HPDE6-E6E7 (cell line): Measurements from ENCODE around the gene RRAD.

ENCODE experiments used
- DNase-seq: peaks from one replicate; pipeline ENCODE4 v3.0.0; 2011; ENCODE audit warnings: missing footprints; ENCODE audit errors: extremely low spot score

Gene RRAD

DNA sequence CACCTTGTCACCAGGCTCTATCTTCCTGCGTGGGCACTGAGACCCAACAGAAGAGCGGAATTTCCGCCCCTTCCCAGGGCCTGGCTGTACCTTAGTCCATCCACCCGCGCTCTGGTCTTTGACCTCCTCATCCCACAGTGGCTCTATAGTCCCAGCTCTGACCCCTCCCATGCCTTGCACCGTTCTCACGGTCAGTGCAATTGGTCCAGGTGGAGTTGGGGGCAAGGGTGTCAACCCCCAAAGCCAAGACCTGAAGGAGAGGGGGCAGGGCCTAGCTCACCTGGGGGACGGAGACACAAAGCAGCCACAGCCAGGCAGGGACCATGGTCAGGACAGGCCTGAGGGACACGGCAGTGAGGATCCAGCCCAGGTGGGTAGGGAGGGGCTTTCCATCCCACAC lies 7.6 kb downstream of the RRAD start:
- DNase-seq = no peak

DNA sequence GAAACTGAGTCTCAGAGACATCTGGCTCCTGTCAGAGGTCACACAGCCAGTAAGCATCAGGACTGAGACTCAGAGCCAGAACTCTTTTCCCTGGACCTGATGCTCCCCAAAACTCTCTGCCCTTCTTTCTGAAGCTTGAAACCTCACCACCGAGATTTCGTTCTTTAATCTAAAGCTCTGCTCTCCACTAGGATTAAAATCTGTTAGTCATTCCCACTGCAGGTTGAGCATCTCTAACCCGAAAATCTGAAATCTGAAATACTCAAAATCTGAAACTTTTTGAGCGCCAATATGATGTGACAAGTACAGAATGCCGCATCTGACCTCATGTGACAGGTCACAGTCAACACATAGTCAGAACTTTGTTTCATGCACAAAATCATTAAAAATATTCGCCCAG lies 8.8 kb downstream of the RRAD start:
- DNase-seq = no peak

DNA sequence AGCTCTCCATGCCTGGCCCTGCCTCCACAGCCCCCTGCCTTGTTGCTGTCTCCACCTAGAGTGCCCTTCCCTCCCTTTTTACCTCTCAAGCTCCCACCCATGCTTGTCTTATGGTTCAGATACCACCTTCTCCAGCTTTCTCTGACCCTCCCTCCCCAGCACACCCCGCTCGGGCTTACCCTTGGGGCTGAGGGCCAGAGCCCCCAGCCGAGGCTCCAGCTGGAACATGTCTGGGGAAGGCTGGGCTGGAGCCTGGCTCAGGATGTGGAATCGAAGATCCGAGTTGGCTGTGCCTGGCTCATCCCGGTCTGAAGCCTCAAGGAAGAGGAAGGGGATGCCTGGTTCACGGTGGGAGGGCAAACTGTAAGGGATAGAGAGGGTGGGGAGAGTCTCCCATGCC lies 10.3 kb downstream of the RRAD start:
- no peak for DNase-seq

- no peak for DNase-seq
Observed at GRCh38 chr16:66914541-66914940, 10.8 kb downstream of the RRAD start.

DNA sequence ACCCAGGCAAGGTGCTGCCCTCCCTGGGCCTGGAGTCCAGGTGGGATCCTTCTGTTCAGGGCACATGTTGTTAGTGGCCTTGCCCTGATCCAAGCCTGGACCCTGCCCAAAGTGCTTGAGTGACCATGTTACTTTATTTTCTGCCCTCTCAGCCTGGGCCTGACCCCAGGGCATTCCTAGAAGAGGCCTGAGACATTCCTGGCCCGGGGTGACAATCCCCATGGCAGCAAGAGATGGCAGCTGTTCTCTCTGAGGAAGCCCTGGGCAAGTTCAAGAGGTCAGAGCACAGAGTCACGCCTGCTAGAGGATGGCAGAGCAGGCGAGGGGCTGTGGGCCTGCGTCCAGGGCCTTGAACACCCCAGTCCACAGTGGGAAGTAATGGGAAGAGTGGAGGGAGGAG lies 11.6 kb downstream of the RRAD start:
- DNase-seq = no peak

GRCh38 chr16:66913081-66913480 lies 12.3 kb downstream of the RRAD start:
- DNase-seq = no peak

GRCh38 chr16:66911801-66912200 lies 13.5 kb downstream of the RRAD start:
- DNase-seq = no peak

DNA sequence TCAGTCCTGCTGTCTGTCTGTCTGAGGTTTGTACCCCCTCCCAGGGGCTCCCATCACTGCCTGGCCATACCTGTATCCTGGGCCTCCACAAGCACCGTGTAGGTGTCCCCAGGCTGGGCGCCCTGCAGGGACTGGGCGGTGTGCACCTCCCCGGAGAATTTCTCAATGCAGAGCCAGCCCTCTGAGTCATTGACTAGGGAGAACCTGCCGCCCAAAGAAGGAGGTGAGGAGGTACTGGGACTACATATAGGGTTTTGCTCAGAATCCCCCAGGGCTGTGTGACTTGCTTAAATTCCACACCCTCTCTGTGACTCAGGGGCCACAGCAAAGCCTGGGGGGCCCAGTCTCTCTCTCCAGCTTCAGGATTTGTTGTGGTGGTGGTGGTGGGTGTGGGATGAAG lies 14.2 kb downstream of the RRAD start:
- peak; percentile 79 for DNase-seq

GRCh38 chr16:66910175-66910940 lies 15.0 kb downstream of the RRAD start:
- DNase-seq = no peak

DNA sequence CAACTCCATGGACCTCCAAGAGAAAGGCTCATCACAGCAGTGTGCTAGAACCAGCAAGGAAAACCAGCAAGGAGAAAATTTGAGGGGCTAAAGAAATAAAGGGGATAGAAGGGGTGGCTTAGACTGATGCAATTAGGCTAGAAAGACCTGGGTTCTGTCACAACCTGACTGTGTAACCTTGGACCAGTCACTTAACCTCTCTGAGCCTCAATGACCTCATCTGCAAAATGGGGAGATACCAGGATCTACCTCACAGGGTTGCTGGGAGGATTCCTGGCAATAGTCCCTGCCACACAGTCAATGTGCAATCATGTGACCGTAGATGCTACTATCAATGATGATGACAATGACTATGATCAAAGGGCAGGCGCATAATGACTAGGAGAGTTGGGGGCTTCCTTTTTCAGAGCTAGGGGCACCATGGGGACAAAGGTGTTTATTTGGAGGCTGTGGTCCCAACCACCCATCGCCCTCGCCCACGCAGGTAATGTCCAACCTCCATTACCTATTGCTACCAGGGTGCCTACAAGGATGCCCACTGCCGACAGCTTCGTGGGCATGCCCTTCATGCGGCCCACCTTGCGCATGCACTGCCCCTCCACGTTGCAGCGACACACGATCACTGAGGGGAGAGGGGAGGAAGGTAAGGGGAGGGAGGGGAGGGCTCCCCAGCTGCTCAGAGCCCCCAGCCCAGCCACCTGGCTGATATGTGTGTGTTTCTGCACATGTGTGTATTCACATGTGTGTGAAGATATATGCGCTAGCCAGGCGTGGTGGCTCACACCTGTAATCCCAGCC lies 16.4 kb downstream of the RRAD start:
- no peak for DNase-seq

DNA sequence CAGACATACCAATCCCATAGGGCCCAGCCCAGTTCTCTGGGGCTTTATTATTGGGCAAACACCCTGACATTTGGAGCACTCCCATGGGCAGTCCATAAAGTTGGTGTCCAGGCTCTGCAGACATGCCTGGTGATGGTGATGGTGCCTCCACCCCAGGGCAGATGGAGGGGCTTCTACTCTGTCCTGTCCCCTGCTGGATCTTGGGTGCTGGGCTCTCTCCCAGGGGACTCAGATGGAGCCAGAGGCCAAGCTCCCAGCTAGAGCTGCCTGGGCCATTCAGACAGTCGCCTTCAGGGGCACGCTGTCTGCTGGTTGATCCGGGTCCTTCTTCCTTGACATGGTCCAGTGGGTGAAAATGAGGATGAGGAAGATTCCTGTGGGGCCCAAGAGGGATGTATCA lies 17.2 kb downstream of the RRAD start:
- no peak for DNase-seq

GRCh38 chr16:66906916-66907836 lies 18.2 kb downstream of the RRAD start:
- no peak for DNase-seq

DNA sequence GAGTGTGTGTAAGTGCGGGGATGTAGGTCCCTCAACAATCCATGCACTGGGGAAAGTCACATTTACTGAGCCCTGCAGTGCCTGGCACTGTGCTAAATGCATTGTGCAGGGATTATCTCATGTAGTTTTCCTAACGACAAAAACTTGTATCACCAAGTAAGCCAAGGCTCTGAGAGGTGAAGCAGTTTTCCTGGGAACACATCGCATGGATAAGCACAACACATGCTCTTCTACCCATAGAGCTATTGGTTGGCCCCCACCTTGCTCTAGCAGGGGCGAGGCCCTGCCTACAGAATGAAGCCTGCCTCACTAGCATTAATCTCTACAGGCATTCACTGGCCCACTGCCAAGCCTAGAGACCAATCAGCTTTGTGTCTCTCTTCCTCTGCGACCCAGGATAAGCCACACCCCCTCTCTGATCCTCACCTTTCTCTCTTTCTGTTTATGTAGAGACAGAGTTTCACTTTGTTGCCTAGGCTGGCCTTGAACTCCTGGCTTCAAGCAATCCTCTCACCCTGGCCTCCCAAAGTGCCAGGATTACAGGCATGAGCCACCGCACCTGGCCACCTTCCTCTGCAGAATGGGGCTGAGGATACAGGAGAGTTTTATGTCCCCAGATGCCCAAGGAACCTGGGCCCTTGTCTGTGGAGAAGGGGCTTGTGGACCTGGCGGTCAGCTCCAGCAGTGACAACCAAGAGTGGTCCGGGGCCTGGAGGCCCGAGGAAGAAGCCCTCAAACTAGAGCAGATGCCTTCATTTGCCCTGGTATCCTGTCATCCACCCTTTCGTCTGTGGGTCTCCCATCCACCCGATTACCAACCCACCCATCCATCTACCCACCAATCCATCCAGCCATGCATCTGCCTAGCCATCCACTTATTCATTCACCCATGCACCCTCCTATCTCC lies 19.4 kb downstream of the RRAD start:
- peak; percentile 69 for DNase-seq

DNA sequence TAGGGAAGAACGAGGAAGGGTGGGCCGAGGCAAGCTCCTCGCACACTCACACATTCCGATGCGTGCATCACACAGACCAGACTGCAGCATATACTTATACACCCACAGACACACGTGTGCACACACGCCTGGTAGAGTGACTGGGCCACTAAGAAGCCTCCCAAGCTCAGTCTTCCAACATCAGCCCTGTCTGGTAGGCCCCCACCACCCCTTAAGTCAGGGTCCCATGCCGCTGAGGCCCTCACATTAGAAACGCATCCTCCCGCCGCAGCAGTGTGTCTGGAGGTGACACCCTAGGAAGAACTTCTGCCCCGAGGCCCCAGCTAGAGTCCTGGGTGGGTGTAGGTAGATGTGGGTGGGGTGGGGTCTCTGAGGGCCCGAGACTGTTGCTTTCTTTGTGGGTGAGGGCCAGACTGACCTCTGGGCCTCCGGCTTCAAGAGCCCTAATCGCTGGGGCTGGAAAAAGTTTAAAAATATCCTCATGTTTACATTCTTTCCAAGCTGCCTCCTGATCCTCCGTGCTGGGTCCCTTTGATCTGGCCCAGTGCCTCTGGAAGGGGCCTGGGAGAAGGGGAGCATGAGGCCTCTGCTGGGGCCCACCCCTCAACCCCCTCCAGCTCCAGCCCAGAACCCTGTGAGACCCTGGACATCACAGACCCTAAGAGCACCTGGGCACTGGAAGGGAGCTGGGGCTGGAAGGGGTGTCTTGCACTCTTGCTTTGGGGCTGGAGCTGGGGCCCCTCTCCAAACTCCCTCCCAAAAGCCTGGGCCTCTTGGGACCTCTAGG lies 20.3 kb downstream of the RRAD start:
- no peak for DNase-seq

- DNase-seq = no peak
Observed at GRCh38 chr16:66904428-66904845, 20.9 kb downstream of the RRAD start.

- DNase-seq = no peak
Observed at GRCh38 chr16:66903544-66904427, 21.5 kb downstream of the RRAD start.

- no peak for DNase-seq
Observed at GRCh38 chr16:66902648-66903543, 22.4 kb downstream of the RRAD start.

GRCh38 chr16:66901626-66902025 lies 23.7 kb downstream of the RRAD start:
- DNase-seq = no peak
